ENCODE measurements around the gene GAPVD1. TPM values are rescaled to one million over a fixed set of nuclear protein-coding genes. Genes with fewer than 3 reads are reported as not detected.

Gene GAPVD1
- total and polyA plus RNA-seq, 10 of the 15 experiments (the other 5 are each of a cell fraction or from before 2014, with no cell fraction given), result 4.3 to 36.6 (median 25.9) TPM

- TF ChIP-seq ZBTB11 (CRISPR knock-in tag; IDR thresholded peaks at IDR 0.05), result no peak
- peak; percentile 6 to 24; a peak in 1 of 3 replicates for TF ChIP-seq EGR1 (IDR thresholded peaks at IDR 0.05; ENCODE audit: borderline replicate concordance in 1 of 2, low read depth in 2 of 2, low read length in 2 of 2)
- TF ChIP-seq HDAC6 (IDR thresholded peaks at IDR 0.05; ENCODE audit: unreplicated experiment), result peak; percentile 23
- no peak for TF ChIP-seq MTA2 (IDR thresholded peaks at IDR 0.05; ENCODE audit: low read depth)
- no peak for TF ChIP-seq KDM1A (IDR thresholded peaks at IDR 0.05; ENCODE audit: borderline replicate concordance)
- no peak for TF ChIP-seq NFXL1 (IDR thresholded peaks at IDR 0.05; ENCODE audit: borderline replicate concordance)
- peak; percentile 83 for TF ChIP-seq NRF1 (conservative IDR thresholded peaks at IDR 0.05; ENCODE audit: low read depth, low read length)
- peak; percentile 62 for TF ChIP-seq RELA (IDR thresholded peaks at IDR 0.05; ENCODE audit: borderline replicate concordance, partially characterized antibody)
- TF ChIP-seq ZNF207 (IDR thresholded peaks at IDR 0.05; ENCODE audit: borderline replicate concordance), result no peak
- TF ChIP-seq EP300 (IDR thresholded peaks at IDR 0.05; ENCODE audit: borderline replicate concordance in 1 of 2, control insufficient read depth in 1 of 2, low read depth in 2 of 2, low read length in 2 of 2), result no peak
- TF ChIP-seq ZNF24 (IDR thresholded peaks at IDR 0.05), result 0 out of 2 replicates have a peak, but pooled peaks have one; percentile 15
- TF ChIP-seq ZNF622 (IDR thresholded peaks at IDR 0.05), result no peak
- 0 out of 2 replicates have a peak, but pooled peaks have one; percentile 87 for TF ChIP-seq GATAD2B (conservative IDR thresholded peaks at IDR 0.05; ENCODE audit: low read depth)
- no peak for TF ChIP-seq IRF5 (IDR thresholded peaks at IDR 0.05; ENCODE audit: borderline replicate concordance)
- no peak for TF ChIP-seq MEF2A (IDR thresholded peaks at IDR 0.05; ENCODE audit: insufficient read depth, low read depth, low read length)
- no peak for TF ChIP-seq FOXM1 (IDR thresholded peaks at IDR 0.05; ENCODE audit: low read depth, low read length)
- TF ChIP-seq CHD4 (IDR thresholded peaks at IDR 0.05), result no peak
- 0 out of 2 replicates have a peak, but pooled peaks have one; percentile 40 for TF ChIP-seq IRF4 (IDR thresholded peaks at IDR 0.05; ENCODE audit: low read depth, low read length)
- no peak for TF ChIP-seq PRDM15 (CRISPR knock-in tag; IDR thresholded peaks at IDR 0.05)
- peak; percentile 92 for TF ChIP-seq POLR2AphosphoS5 (IDR thresholded peaks at IDR 0.05; ENCODE audit: low read length)
- no peak for TF ChIP-seq NFYB (IDR thresholded peaks at IDR 0.05; ENCODE audit: insufficient read depth, low read depth, low read length)
Measured at GRCh38 chr9:125261501-125262293, at the start of gene GAPVD1 (continued).

Data from GM12878 (cell line).